CD14-positive monocyte (primary cell): ENCODE measurements around the gene KRTAP5-8. TPM values are rescaled to one million over a fixed set of nuclear protein-coding genes. Genes with fewer than 3 reads are reported as not detected.
"Not testable (repeated sequence)": the region's sequence is repeated elsewhere in the genome, so short reads cannot be mapped to it uniquely, and the experiment has no call there.

Experiments
- DNase-seq, 3 donors: peaks; one replicate each; pipeline ENCODE4 v3.0.0-alpha.2; 2011 to 2022
- H2AFZ ChIP-seq: 2 replicates; pipeline ENCODE4 v1.6.0; 2012; ENCODE audit warnings: mild to moderate bottlenecking, low read depth, low read length, inconsistent platforms; ENCODE audit not compliant: insufficient read depth, poor library complexity, severe bottlenecking
- H3K27ac ChIP-seq, 2 donors: 1 replicate in 1 of 2; 2 replicates in 1 of 2; pipeline ENCODE4 v1.5.1; 2012 to 2013; ENCODE audit warnings: low read length in 2 of 2, control low read depth in 1 of 2, inconsistent platforms in 1 of 2, low read depth in 1 of 2, mild to moderate bottlenecking in 1 of 2
- H3K27me3 ChIP-seq, 2 donors: one replicate each; pipeline versions ENCODE4 v1.6.0 to v1.6.1; 2011 to 2013; ENCODE audit warnings: low read length in 2 of 2; ENCODE audit not compliant: control insufficient read depth in 2 of 2, insufficient read depth in 2 of 2
- H3K36me3 ChIP-seq, 2 donors: replicated peaks in 1 of 2; 1 replicate in 1 of 2; 2 replicates in 1 of 2; pipeline versions ENCODE4 v1.5.1 to v1.6.1; 2012 to 2013; ENCODE audit warnings: low read length in 2 of 2, control low read depth in 1 of 2, inconsistent platforms in 1 of 2, mild to moderate bottlenecking in 1 of 2; ENCODE audit not compliant: insufficient read depth in 2 of 2, control insufficient read depth in 1 of 2
- H3K4me1 ChIP-seq, 2 donors: 1 replicate in 1 of 2; 2 replicates in 1 of 2; pipeline versions ENCODE4 v1.5.1 to v1.6.1; 2012 to 2013; ENCODE audit warnings: low read length in 2 of 2, control low read depth in 1 of 2, inconsistent platforms in 1 of 2, mild to moderate bottlenecking in 1 of 2, moderate library complexity in 1 of 2; ENCODE audit not compliant: insufficient read depth in 2 of 2, control insufficient read depth in 1 of 2
- H3K4me2 ChIP-seq: replicated peaks from 2 replicates; pipeline ENCODE3; 2012; ENCODE audit warnings: low read length, moderate library complexity, mild to moderate bottlenecking; ENCODE audit not compliant: poor library complexity, severe bottlenecking; ENCODE audit errors: extremely low read depth
- H3K4me3 ChIP-seq, 3 experiments: fragments of 200-600 bp in 1 of 3; sonication (generic) in 1 of 3; replicated peaks in 1 of 3; 1 replicate in 2 of 3; 2 replicates in 1 of 3; pipeline ENCODE4 v1.5.1; 2011 to 2013; ENCODE audit warnings: low read length in 3 of 3, mild to moderate bottlenecking in 3 of 3, control low read depth in 2 of 3, low read depth in 2 of 3, inconsistent platforms in 1 of 3, moderate library complexity in 1 of 3
- H3K79me2 ChIP-seq: 2 replicates; pipeline ENCODE4 v1.6.0; 2012; ENCODE audit warnings: mild to moderate bottlenecking, control low read depth, inconsistent platforms, low read length, moderate library complexity; ENCODE audit not compliant: insufficient read depth
- H3K9ac ChIP-seq: 2 replicates; pipeline ENCODE4 v1.6.0; 2017; ENCODE audit warnings: low read length, mild to moderate bottlenecking; ENCODE audit not compliant: insufficient read depth, poor library complexity, severe bottlenecking
- H3K9me3 ChIP-seq, 2 donors: replicated peaks in 1 of 2; 1 replicate in 1 of 2; 2 replicates in 1 of 2; pipeline versions ENCODE4 v1.5.1 to v1.6.1; 2012 to 2013; ENCODE audit warnings: low read length in 2 of 2, control low read depth in 1 of 2; ENCODE audit not compliant: control insufficient read depth in 1 of 2, insufficient read depth in 1 of 2
- H4K20me1 ChIP-seq: 2 replicates; pipeline ENCODE4 v1.6.0; 2012; ENCODE audit warnings: mild to moderate bottlenecking, low read length, control low read depth, moderate library complexity; ENCODE audit not compliant: insufficient read depth
- H3K27ac Mint-ChIP-seq, 7 donors: one replicate each; pipeline ENCODE4 v1.8.0; 2020; ENCODE audit warnings: mild to moderate bottlenecking in 7 of 7, mixed read lengths in 7 of 7, moderate library complexity in 6 of 7, inconsistent platforms in 2 of 7
- H3K27me3 Mint-ChIP-seq, 3 donors: one replicate each; pipeline ENCODE4 v1.8.0; 2021 to 2022; ENCODE audit warnings: low read depth in 3 of 3, mild to moderate bottlenecking in 3 of 3, mixed read lengths in 3 of 3, moderate library complexity in 3 of 3, inconsistent platforms in 1 of 3
- H3K36me3 Mint-ChIP-seq, 2 donors: one replicate each; pipeline ENCODE4 v1.8.0; 2020; ENCODE audit warnings: mixed read lengths in 2 of 2, inconsistent platforms in 1 of 2, mild to moderate bottlenecking in 1 of 2
- H3K4me1 Mint-ChIP-seq: one replicate; pipeline ENCODE4 v1.8.0; 2020; ENCODE audit warnings: mild to moderate bottlenecking, mixed read lengths
- H3K4me3 Mint-ChIP-seq, 2 donors: one replicate each; pipeline ENCODE4 v1.8.0; 2020; ENCODE audit warnings: mild to moderate bottlenecking in 2 of 2, mixed read lengths in 2 of 2, moderate library complexity in 1 of 2
- H3K9me3 Mint-ChIP-seq, 7 donors: one replicate each; pipeline ENCODE4 v1.8.0; 2020 to 2022; ENCODE audit warnings: mixed read lengths in 7 of 7, mild to moderate bottlenecking in 6 of 7, moderate library complexity in 6 of 7, inconsistent platforms in 2 of 7
- WGBS: methylation state at CpG from one replicate; pipeline ENCODE4 v1.1.5; 2013; ENCODE audit warnings: missing lambda C conversion rate; ENCODE audit not compliant: insufficient coverage; 5-methylcytosine and 5-hydroxymethylcytosine counted together
- intact Hi-C, 2 donors: fragments of 100-400 bp; cut with micrococcal nuclease; formaldehyde crosslinking; loops; one replicate each; pipeline versions ENCODE4 v1.15.0 to v1.15.1; 2023
- polyA plus RNA-seq, 3 donors: library from polyadenylated mRNA; depleted of rRNA in 1 of 3; unstranded in 2 of 3; stranded (reverse) in 1 of 3; fragments of 300-500 nt in 2 of 3; fragments of >200 nt in 1 of 3; fragmentation: Illumina TruSeq in 2 of 3; gene quantifications; 1 replicate in 2 of 3; 2 replicates in 1 of 3; pipeline ENCODE4 v1.2.3, GENCODE V29; 2012 to 2021
- TF ChIP-seq, protein P1 (sequence below): fragments of 200-600 bp; IDR thresholded peaks from one replicate; pipeline ENCODE4 v1.8.0; 2022; ENCODE audit warnings: antibody characterized with exemption, mild to moderate bottlenecking

KRTAP5-8 gene
- polyA plus RNA-seq, 3 donors = 0.08 TPM; not detected in 2

DNA sequence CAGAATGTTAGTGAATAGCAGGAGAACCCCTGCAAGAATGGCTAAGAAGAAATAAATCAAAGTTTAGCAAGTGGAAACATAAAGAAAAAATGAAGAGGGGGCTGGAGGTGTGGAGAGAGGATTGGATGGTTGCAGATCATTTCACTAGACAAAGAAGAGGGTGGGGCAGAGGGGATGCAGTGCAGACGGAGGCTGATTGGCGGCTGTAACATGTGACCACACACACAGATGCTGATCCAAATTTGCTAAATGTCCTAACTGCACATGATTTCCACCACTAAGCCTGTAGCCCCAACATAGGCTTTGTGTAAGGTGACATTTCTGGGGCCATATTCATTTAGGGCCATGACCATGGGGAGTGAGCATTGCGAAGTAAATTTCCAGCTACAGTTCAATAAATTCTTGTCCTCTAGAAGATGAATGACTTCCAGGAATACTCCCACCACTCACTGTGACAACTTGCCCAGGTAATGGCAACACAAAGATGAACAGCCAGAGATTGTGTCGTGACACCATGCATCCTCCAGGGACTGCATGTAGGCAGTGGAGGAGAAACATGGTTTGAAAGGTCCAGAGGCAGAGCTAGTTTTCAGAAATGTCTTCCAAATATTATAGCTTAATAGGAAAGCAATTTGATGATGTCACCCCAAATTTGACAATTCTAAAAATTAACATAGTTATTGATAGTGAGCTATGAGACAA is 38.0 kb downstream of the KRTAP5-8 start:
- H3K79me2 ChIP-seq = no peaks in the 10 kb centered on the region
- H3K4me1 ChIP-seq = no peaks in the 10 kb centered on the region
- no peak overlapping the region for H3K9ac ChIP-seq
- no peak overlapping the region for H2AFZ ChIP-seq
- no peak overlapping the region for H3K4me3 ChIP-seq
- H3K27me3 ChIP-seq = no peaks in the 10 kb centered on the region
- no peak for DNase-seq
- H3K27me3 Mint-ChIP-seq = peaks cover 0 to 6% (median 2%) of the 10 kb centered on the region in 3 donors
- no peaks in the 10 kb centered on the region for H3K36me3 Mint-ChIP-seq
- H3K36me3 ChIP-seq = no peaks in the 10 kb centered on the region
- H3K9me3 ChIP-seq = no peaks in the 10 kb centered on the region
- H3K4me1 Mint-ChIP-seq = peaks cover 6% of the 10 kb centered on the region
- no CpG with 5 or more reads among the region's 4 CpGs for WGBS
- intact Hi-C loops = no loop called here
- no peak overlapping the region for H3K4me2 ChIP-seq
- TF ChIP-seq, protein P1, sequence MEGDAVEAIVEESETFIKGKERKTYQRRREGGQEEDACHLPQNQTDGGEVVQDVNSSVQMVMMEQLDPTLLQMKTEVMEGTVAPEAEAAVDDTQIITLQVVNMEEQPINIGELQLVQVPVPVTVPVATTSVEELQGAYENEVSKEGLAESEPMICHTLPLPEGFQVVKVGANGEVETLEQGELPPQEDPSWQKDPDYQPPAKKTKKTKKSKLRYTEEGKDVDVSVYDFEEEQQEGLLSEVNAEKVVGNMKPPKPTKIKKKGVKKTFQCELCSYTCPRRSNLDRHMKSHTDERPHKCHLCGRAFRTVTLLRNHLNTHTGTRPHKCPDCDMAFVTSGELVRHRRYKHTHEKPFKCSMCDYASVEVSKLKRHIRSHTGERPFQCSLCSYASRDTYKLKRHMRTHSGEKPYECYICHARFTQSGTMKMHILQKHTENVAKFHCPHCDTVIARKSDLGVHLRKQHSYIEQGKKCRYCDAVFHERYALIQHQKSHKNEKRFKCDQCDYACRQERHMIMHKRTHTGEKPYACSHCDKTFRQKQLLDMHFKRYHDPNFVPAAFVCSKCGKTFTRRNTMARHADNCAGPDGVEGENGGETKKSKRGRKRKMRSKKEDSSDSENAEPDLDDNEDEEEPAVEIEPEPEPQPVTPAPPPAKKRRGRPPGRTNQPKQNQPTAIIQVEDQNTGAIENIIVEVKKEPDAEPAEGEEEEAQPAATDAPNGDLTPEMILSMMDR = no peak
- H4K20me1 ChIP-seq = no peaks in the 10 kb centered on the region
- no peak overlapping the region for H3K27ac Mint-ChIP-seq
- no peak overlapping the region for H3K4me3 Mint-ChIP-seq
- no peaks in the 10 kb centered on the region for H3K9me3 Mint-ChIP-seq
- no peak overlapping the region for H3K27ac ChIP-seq

GRCh38 chr11:71576688-71577465 is 39.1 kb downstream of the KRTAP5-8 start:
- H3K9me3 Mint-ChIP-seq, H3K79me2 ChIP-seq, H3K4me3 Mint-ChIP-seq, H3K27me3 Mint-ChIP-seq, H2AFZ ChIP-seq, H3K36me3 ChIP-seq, H3K36me3 Mint-ChIP-seq, H3K27ac ChIP-seq, H3K27ac Mint-ChIP-seq, H3K27me3 ChIP-seq, H3K4me2 ChIP-seq, intact Hi-C loops, H3K4me1 ChIP-seq, H4K20me1 ChIP-seq, H3K9ac ChIP-seq, H3K4me3 ChIP-seq, H3K4me1 Mint-ChIP-seq, H3K9me3 ChIP-seq, DNase-seq: not testable (repeated sequence)
- WGBS = 91% methylated on average over 19 of the region's 41 CpGs
